ENCODE results near the gene VAPB.

VAPB gene

DNA sequence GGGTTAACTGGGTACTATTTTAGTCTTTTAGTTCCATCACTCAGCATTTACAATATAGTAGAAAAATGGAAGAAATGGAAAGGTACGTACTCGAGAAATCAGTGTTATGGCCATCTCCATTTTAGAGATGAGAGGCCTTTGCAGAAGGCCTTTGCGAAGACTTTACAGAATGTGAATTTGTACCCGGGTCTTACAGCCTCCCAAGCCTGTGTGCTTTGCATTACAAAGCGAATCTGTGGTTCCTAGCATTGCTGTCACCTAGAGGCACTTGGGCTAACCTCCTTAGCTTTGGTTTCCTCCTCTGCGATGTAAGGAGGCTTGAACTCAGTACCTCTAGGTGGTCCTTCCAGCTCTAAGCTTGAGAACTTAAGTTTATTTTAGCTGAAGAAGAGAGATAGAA is 10.9 kb downstream of the VAPB start:
- no peak for DNase-seq (ENCODE audit: extremely low read depth, low read depth)
- TF ChIP-seq, protein P1, sequence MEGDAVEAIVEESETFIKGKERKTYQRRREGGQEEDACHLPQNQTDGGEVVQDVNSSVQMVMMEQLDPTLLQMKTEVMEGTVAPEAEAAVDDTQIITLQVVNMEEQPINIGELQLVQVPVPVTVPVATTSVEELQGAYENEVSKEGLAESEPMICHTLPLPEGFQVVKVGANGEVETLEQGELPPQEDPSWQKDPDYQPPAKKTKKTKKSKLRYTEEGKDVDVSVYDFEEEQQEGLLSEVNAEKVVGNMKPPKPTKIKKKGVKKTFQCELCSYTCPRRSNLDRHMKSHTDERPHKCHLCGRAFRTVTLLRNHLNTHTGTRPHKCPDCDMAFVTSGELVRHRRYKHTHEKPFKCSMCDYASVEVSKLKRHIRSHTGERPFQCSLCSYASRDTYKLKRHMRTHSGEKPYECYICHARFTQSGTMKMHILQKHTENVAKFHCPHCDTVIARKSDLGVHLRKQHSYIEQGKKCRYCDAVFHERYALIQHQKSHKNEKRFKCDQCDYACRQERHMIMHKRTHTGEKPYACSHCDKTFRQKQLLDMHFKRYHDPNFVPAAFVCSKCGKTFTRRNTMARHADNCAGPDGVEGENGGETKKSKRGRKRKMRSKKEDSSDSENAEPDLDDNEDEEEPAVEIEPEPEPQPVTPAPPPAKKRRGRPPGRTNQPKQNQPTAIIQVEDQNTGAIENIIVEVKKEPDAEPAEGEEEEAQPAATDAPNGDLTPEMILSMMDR (IDR thresholded peaks at IDR 0.05; ENCODE audit: low read depth, low read length), result no peak

GRCh38 chr20:58401162-58401561 is 12.1 kb downstream of the VAPB start:
- TF ChIP-seq, protein P1 (IDR thresholded peaks at IDR 0.05; ENCODE audit: low read depth, low read length), result no peak
- DNase-seq (ENCODE audit: extremely low read depth, low read depth), result no peak

DNA sequence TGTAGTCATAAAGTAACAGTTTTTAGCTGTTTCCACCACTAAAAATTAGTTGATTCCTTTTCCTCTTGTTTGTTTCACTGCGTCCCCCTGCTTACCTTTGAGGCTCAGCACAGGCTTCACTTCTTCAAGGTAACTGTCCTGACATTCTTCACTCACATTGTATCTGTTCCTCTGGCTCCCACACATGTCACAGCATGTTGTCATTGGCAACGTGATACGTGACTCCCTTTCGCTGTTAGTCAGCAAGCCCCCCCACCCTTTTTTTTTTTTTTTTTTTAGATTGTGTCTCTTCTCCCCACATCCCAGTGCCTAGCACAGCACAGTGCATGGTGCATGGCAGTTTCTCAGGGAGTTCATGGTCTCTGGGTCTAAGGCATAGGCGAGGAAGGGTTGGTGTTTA is 13.3 kb downstream of the VAPB start:
- TF ChIP-seq, protein P1 (IDR thresholded peaks at IDR 0.05; ENCODE audit: low read depth, low read length), result no peak
- DNase-seq (ENCODE audit: extremely low read depth, low read depth), result no peak

GRCh38 chr20:58402827-58403226 is 13.8 kb downstream of the VAPB start:
- no peak for DNase-seq (ENCODE audit: extremely low read depth, low read depth)
- TF ChIP-seq, protein P1 (IDR thresholded peaks at IDR 0.05; ENCODE audit: low read depth, low read length), result no peak

GRCh38 chr20:58403272-58403671 is 14.2 kb downstream of the VAPB start:
- no peak for DNase-seq (ENCODE audit: extremely low read depth, low read depth)
- TF ChIP-seq, protein P1 (IDR thresholded peaks at IDR 0.05; ENCODE audit: low read depth, low read length), result no peak

- no peak for DNase-seq (ENCODE audit: extremely low read depth, low read depth)
- TF ChIP-seq, protein P1 (IDR thresholded peaks at IDR 0.05; ENCODE audit: low read depth, low read length), result no peak
These were observed 16.7 kb downstream of the VAPB start for GRCh38 chr20:58405504-58406291.

GRCh38 chr20:58406422-58407001 is 17.5 kb downstream of the VAPB start:
- TF ChIP-seq, protein P1 (IDR thresholded peaks at IDR 0.05; ENCODE audit: low read depth, low read length), result no peak
- no peak for DNase-seq (ENCODE audit: extremely low read depth, low read depth)

Measured in AG09319 (cell line).